ENCODE data around the gene TMPRSS9. TPM values are rescaled to one million over a fixed set of nuclear protein-coding genes. Genes with fewer than 3 reads are reported as not detected.

The TMPRSS9 gene
- polyA plus RNA-seq, 1 donor from 2014 or later, result not detected

GRCh38 chr19:2362046-2362969 lies 2.2 kb downstream of the TMPRSS9 start:
- no peaks in the 10 kb centered on the region for H3K27me3 ChIP-seq (ENCODE audit: insufficient read depth, low read depth, low read length)
- TF ChIP-seq MXI1 (conservative IDR thresholded peaks at IDR 0.05; ENCODE audit: poor library complexity, severe bottlenecking) (no peak), RAD21 (conservative IDR thresholded peaks at IDR 0.05) (no peak), TAF1 (IDR thresholded peaks at IDR 0.05; ENCODE audit: low read depth) (no peak), EP300 (conservative IDR thresholded peaks at IDR 0.05; ENCODE audit: poor library complexity, severe bottlenecking) (no peak), CTCF (IDR thresholded peaks at IDR 0.05; ENCODE audit: poor library complexity, severe bottlenecking) (no peak), POLR2AphosphoS5 (IDR thresholded peaks at IDR 0.05) (no peak), SMC3 (conservative IDR thresholded peaks at IDR 0.05; ENCODE audit: poor library complexity) (no peak), EZH2 (IDR thresholded peaks at IDR 0.05; ENCODE audit: borderline replicate concordance, insufficient read depth, low read length, poor library complexity, severe bottlenecking) (no peak), REST (IDR thresholded peaks at IDR 0.05; ENCODE audit: borderline replicate concordance) (no peak)
- H4K20me1 ChIP-seq (ENCODE audit: insufficient read depth), result no peaks in the 10 kb centered on the region
- H3K9me3 ChIP-seq (ENCODE audit: low read length), result no peaks in the 10 kb centered on the region
- no peak overlapping the region for H3K27ac ChIP-seq (ENCODE audit: low read length)
- no peaks in the 10 kb centered on the region for H3K9me2 ChIP-seq (ENCODE audit: insufficient read depth, low read length)
- no peak overlapping the region for H3K4me3 ChIP-seq (ENCODE audit: low read length)
- H3K9ac ChIP-seq (ENCODE audit: low read length), result no peak overlapping the region
- no peaks in the 10 kb centered on the region for H3K79me2 ChIP-seq (replicated peaks; ENCODE audit: insufficient read depth, low read length)
- no peak overlapping the region for H3K4me2 ChIP-seq (ENCODE audit: low read length)
- H3F3A ChIP-seq (ENCODE audit: insufficient read depth, low read length, poor library complexity, severe bottlenecking), result no peaks in the 10 kb centered on the region
- H3K36me3 ChIP-seq (ENCODE audit: insufficient read depth, low read length), result no peaks in the 10 kb centered on the region
- no peak overlapping the region for H2AFZ ChIP-seq (ENCODE audit: low read depth, low read length)

GRCh38 chr19:2362970-2363300 lies 2.9 kb downstream of the TMPRSS9 start:
- no peaks in the 10 kb centered on the region for H3K9me2 ChIP-seq (ENCODE audit: insufficient read depth, low read length)
- TF ChIP-seq POLR2AphosphoS5 (IDR thresholded peaks at IDR 0.05) (no peak), TAF1 (IDR thresholded peaks at IDR 0.05; ENCODE audit: low read depth) (no peak), EZH2 (IDR thresholded peaks at IDR 0.05; ENCODE audit: borderline replicate concordance, insufficient read depth, low read length, poor library complexity, severe bottlenecking) (no peak), EP300 (conservative IDR thresholded peaks at IDR 0.05; ENCODE audit: poor library complexity, severe bottlenecking) (no peak), MXI1 (conservative IDR thresholded peaks at IDR 0.05; ENCODE audit: poor library complexity, severe bottlenecking) (no peak), REST (IDR thresholded peaks at IDR 0.05; ENCODE audit: borderline replicate concordance) (no peak), SMC3 (conservative IDR thresholded peaks at IDR 0.05; ENCODE audit: poor library complexity) (no peak), CTCF (IDR thresholded peaks at IDR 0.05; ENCODE audit: poor library complexity, severe bottlenecking) (no peak), RAD21 (conservative IDR thresholded peaks at IDR 0.05) (no peak)
- no peak overlapping the region for H3K4me3 ChIP-seq (ENCODE audit: low read length)
- no peak overlapping the region for H3K4me2 ChIP-seq (ENCODE audit: low read length)
- H3K27ac ChIP-seq (ENCODE audit: low read length), result no peak overlapping the region
- no peaks in the 10 kb centered on the region for H3K9me3 ChIP-seq (ENCODE audit: low read length)
- H4K20me1 ChIP-seq (ENCODE audit: insufficient read depth), result no peaks in the 10 kb centered on the region
- no peaks in the 10 kb centered on the region for H3F3A ChIP-seq (ENCODE audit: insufficient read depth, low read length, poor library complexity, severe bottlenecking)
- no peaks in the 10 kb centered on the region for H3K36me3 ChIP-seq (ENCODE audit: insufficient read depth, low read length)
- no peak overlapping the region for H2AFZ ChIP-seq (ENCODE audit: low read depth, low read length)
- no peak overlapping the region for H3K9ac ChIP-seq (ENCODE audit: low read length)
- H3K79me2 ChIP-seq (replicated peaks; ENCODE audit: insufficient read depth, low read length), result no peaks in the 10 kb centered on the region
- H3K27me3 ChIP-seq (ENCODE audit: insufficient read depth, low read depth, low read length), result no peaks in the 10 kb centered on the region

All from neural cell (in vitro differentiated cells).